GM06990 (cell line): ENCODE results near the gene ADRA1B.

Source experiments
- DNase-seq: peaks from one replicate; pipeline ENCODE4 v3.0.0-alpha.2; 2011; ENCODE audit not compliant: insufficient read length; ENCODE audit errors: extremely low read depth
- H3K27me3 ChIP-seq: replicated peaks from 2 replicates; pipeline ENCODE4 v1.6.0; 2011; ENCODE audit warnings: low read length; ENCODE audit not compliant: control insufficient read depth, insufficient read depth
- H3K36me3 ChIP-seq: 2 replicates; pipeline ENCODE4 v1.5.1; 2011; ENCODE audit warnings: low read length; ENCODE audit not compliant: control insufficient read depth, insufficient read depth
- H3K4me3 ChIP-seq: replicated peaks from 2 replicates; pipeline ENCODE4 v1.5.1; 2011; ENCODE audit warnings: low read depth, mild to moderate bottlenecking, control low read depth, low read length
- TF ChIP-seq, protein P1 (sequence below): IDR thresholded peaks from 2 replicates; pipeline ENCODE4 v1.5.1; 2011; ENCODE audit warnings: low read length, control low read depth, mild to moderate bottlenecking, inconsistent platforms; ENCODE audit not compliant: insufficient read depth, poor library complexity, severe bottlenecking

Gene ADRA1B

DNA sequence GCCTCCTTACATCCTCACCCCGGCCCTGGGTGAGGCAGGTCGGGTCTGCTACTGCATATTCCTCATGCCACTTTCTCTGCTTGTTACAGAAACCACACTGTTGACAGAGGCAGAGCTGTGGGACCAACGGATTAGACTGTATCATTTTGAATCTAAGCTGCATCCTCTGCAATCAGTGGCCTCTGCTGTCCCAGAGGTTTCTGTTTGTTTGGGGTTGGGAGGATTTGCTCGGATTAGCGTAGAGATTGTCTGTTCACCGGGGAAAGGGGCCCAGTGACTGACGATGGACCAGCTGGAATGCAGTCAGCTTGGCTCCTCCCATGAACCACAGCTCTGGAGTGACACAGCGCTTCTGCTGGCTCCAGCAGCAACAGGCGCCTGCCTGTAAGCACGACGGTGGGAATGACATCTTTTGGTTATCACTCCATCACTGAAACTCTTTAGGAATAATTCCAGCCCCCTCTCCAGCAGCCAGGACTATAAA is 37.3 kb upstream of the ADRA1B start:
- Histone ChIP-seq H3K36me3 (no peaks in the 10 kb centered on the region), H3K4me3 (no peak overlapping the region), H3K27me3 (peaks cover 2% of the 10 kb centered on the region)
- DNase-seq = no peak
- TF ChIP-seq, protein P1, sequence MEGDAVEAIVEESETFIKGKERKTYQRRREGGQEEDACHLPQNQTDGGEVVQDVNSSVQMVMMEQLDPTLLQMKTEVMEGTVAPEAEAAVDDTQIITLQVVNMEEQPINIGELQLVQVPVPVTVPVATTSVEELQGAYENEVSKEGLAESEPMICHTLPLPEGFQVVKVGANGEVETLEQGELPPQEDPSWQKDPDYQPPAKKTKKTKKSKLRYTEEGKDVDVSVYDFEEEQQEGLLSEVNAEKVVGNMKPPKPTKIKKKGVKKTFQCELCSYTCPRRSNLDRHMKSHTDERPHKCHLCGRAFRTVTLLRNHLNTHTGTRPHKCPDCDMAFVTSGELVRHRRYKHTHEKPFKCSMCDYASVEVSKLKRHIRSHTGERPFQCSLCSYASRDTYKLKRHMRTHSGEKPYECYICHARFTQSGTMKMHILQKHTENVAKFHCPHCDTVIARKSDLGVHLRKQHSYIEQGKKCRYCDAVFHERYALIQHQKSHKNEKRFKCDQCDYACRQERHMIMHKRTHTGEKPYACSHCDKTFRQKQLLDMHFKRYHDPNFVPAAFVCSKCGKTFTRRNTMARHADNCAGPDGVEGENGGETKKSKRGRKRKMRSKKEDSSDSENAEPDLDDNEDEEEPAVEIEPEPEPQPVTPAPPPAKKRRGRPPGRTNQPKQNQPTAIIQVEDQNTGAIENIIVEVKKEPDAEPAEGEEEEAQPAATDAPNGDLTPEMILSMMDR = no peak

DNA sequence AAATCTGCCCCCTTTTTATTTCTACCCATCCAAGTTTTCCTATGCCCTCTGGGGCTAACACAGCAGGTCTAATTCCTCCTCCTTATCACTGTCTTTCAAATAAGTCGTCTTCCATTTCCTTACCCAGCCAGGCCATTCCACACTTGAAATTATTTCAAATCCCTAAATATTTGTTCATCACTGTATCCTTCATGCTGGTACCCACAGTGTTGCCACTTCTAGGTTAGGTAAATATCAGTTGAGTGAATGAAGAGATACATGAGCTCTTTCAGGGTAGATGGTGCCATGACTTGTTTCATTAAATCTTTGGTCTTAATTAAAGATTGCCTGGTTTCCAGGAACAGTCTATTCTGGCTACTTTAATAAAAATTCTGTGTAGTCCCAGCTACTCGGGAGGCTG is 35.6 kb upstream of the ADRA1B start:
- Histone ChIP-seq H3K36me3 (no peaks in the 10 kb centered on the region), H3K27me3 (peaks cover 2% of the 10 kb centered on the region), H3K4me3 (no peak overlapping the region)
- DNase-seq = no peak
- TF ChIP-seq, protein P1 = no peak

DNA sequence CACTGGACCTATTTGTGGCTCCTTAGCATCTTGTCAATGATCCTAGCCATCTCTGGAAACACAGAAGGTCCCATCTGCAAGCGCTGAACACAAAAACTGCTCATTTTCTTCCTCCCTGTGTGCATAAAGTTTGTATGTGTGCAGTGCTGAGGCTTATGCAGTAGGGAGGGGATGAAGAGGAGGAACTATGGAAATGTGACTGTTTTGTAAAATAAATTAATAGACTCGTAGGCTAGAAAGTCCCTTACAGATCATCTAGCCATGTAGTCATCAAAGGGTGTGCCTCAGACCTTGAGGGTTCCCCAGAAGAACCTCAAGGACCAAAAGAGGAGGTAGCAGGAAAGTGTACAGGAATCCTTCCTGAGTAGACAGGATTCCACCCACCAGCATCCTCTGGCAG is 34.3 kb upstream of the ADRA1B start:
- TF ChIP-seq, protein P1 = no peak

DNA sequence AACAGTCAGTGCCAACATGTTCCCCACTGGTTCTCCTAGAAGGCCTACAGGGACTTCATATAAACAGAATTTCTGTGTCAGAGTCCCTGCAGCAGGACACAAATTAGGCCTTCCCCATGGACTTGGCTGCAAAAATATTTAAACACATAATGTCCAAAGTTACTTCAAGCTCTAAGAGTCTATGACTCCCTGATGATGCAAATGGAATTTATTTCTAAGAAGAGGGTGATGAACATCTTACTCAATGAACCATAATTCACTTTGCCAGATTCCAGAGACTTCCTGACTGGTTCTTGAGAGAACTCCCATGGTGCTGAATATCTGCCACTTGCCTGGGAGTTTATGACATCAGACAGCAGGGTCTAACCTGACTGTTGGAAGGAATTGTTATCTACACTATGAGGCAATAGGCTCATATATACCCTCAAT is 32.7 kb upstream of the ADRA1B start:
- no peaks in the 10 kb centered on the region for H3K36me3 ChIP-seq
- DNase-seq = no peak
- H3K4me3 ChIP-seq = no peak overlapping the region
- peaks cover 2% of the 10 kb centered on the region for H3K27me3 ChIP-seq
- TF ChIP-seq, protein P1 = no peak

More for the DNA sequence above, 34.3 kb upstream of the ADRA1B start:
- DNase-seq = no peak
- Histone ChIP-seq H3K27me3 (peaks cover 2% of the 10 kb centered on the region), H3K4me3 (no peak overlapping the region), H3K36me3 (no peaks in the 10 kb centered on the region)

DNA sequence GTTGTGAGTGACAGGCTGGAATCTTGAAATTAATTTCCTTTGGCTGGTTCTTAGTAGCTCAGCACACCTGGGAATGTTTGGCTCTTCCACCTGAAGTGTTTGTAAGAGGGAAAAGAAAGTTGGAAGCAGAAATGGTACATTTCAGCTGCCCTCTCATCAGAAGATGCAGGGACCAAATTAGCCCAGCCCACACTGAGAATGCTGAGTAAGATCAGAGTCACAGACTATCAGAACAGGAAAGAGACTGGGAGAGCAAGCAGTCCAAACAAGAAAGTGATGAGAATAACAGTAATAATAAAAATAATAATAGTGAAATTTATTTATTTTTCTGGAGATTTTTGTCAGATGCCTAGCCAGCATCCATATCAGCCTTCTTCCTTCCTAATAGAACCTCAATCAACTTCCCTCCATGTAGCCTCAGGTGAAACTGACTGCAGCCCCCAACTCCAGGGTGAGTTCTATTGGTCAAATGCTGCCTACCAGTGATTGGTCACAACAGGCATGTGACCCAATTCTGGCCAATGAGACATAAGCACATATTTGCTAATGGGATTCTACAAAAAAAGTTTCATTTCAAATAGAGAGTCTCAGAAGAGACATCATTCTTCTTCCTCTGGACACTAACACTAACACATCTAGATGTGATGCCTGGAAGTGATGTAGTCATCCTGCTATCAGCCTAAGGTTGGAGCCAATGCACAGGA is 31.2 kb upstream of the ADRA1B start:
- no peak overlapping the region for H3K4me3 ChIP-seq
- TF ChIP-seq, protein P1 = no peak
- no peaks in the 10 kb centered on the region for H3K36me3 ChIP-seq
- no peak for DNase-seq
- peaks cover 2% of the 10 kb centered on the region for H3K27me3 ChIP-seq
